Thyroid gland (tissue), 4 donors: ENCODE data around the gene ZNF318.

Source experiments
- CTCF ChIP-seq, 6 experiments: fragments of 200-600 bp in 3 of 6; fragments of 450-650 bp in 3 of 6; sonication (generic) in 3 of 6; IDR thresholded peaks; one replicate each; pipeline ENCODE4 v1.5.1; 2016 to 2019; ENCODE audit warnings: antibody characterized with exemption in 6 of 6, mild to moderate bottlenecking in 2 of 6, inconsistent platforms in 1 of 6, moderate library complexity in 1 of 6
- POLR2A ChIP-seq, 2 donors: fragments of 450-650 bp; IDR thresholded peaks; one replicate each; pipeline ENCODE4 v1.6.1; 2017; ENCODE audit warnings: antibody characterized with exemption in 2 of 2, mild to moderate bottlenecking in 2 of 2, moderate library complexity in 1 of 2

- TF ChIP-seq CTCF (IDR thresholded peaks at IDR 0.05) (no peak), POLR2A (IDR thresholded peaks at IDR 0.05) (no peak)
These were observed 35.9 kb upstream of the ZNF318 start for GRCh38 chr6:43405354-43405753.
